GM19467 (cell line): ENCODE measurements around the gene SAMD3.
"Not testable (repeated sequence)": the region's sequence is repeated elsewhere in the genome, so short reads cannot be mapped to it uniquely, and the experiment has no call there.

Source experiments
- ATAC-seq: cut with Tn5 transposase; IDR thresholded peaks from one replicate; pipeline ENCODE4 v1.9.1; 2021; ENCODE audit warnings: mild to moderate bottlenecking, moderate library complexity; ENCODE audit not compliant: unreplicated experiment

The SAMD3 gene

GRCh38 chr6:130182466-130182865 lies 40.3 kb downstream of the SAMD3 start:
- no peak for ATAC-seq

- no peak for ATAC-seq
Measured at GRCh38 chr6:130178692-130179091, 44.1 kb downstream of the SAMD3 start.

- ATAC-seq, result no peak
Measured at GRCh38 chr6:130176378-130176777, 46.4 kb downstream of the SAMD3 start.

GRCh38 chr6:130173377-130174004 lies 49.3 kb downstream of the SAMD3 start:
- not testable (repeated sequence) for ATAC-seq

GRCh38 chr6:130170160-130170559 lies 52.6 kb downstream of the SAMD3 start:
- not testable (repeated sequence) for ATAC-seq

- ATAC-seq, result no peak
Measured at GRCh38 chr6:130167655-130168054, 55.1 kb downstream of the SAMD3 start.

GRCh38 chr6:130164251-130164650 lies 58.5 kb downstream of the SAMD3 start:
- ATAC-seq, result no peak

- ATAC-seq, result no peak
Measured at GRCh38 chr6:130163266-130163665, 59.5 kb downstream of the SAMD3 start.

GRCh38 chr6:130162421-130162820 lies 60.3 kb downstream of the SAMD3 start:
- ATAC-seq, result no peak

- no peak for ATAC-seq
Measured at GRCh38 chr6:130161683-130162404, 60.9 kb downstream of the SAMD3 start.

- ATAC-seq, result no peak
Measured at GRCh38 chr6:130159956-130160355, 62.8 kb downstream of the SAMD3 start.

- no peak for ATAC-seq
Measured at GRCh38 chr6:130158548-130158947, 64.2 kb downstream of the SAMD3 start.

GRCh38 chr6:130158056-130158455 lies 64.7 kb downstream of the SAMD3 start:
- no peak for ATAC-seq

GRCh38 chr6:130156908-130157307 lies 65.8 kb downstream of the SAMD3 start:
- no peak for ATAC-seq

- ATAC-seq, result no peak
Measured at GRCh38 chr6:130152908-130153510, 69.7 kb downstream of the SAMD3 start.

GRCh38 chr6:130150906-130151305 lies 71.8 kb downstream of the SAMD3 start:
- no peak for ATAC-seq

- ATAC-seq, result not testable (repeated sequence)
Measured at GRCh38 chr6:130149016-130149415, 73.7 kb downstream of the SAMD3 start.

- no peak for ATAC-seq
Measured at GRCh38 chr6:130148181-130148580, 74.6 kb downstream of the SAMD3 start.

GRCh38 chr6:130147111-130147510 lies 75.6 kb downstream of the SAMD3 start:
- ATAC-seq, result no peak

GRCh38 chr6:130143709-130144108 lies 79.0 kb downstream of the SAMD3 start:
- no peak for ATAC-seq

GRCh38 chr6:130140084-130140483 lies 82.7 kb downstream of the SAMD3 start:
- no peak for ATAC-seq

GRCh38 chr6:130138909-130139242 lies 83.9 kb downstream of the SAMD3 start:
- ATAC-seq, result peak; percentile 26
